CD4-positive, alpha-beta T cell treated with Interleukin-6 for 4 hours (primary cell): ENCODE measurements around the gene MSMO1.
A peak's percentile ranks its signal among the peaks of the same experiment; 100 is the strongest.

Experiments used
- DNase-seq: peaks from one replicate; pipeline ENCODE4 v3.0.0-alpha.2; 2020; ENCODE audit warnings: mixed read lengths

MSMO1 gene

GRCh38 chr4:165361810-165362209, 34.3 kb downstream of the MSMO1 start:
- DNase-seq: no peak

- no peak for DNase-seq
Measured at GRCh38 chr4:165364452-165365080, 37.1 kb downstream of the MSMO1 start.

GRCh38 chr4:165367040-165367439, 39.6 kb downstream of the MSMO1 start:
- no peak for DNase-seq

GRCh38 chr4:165368114-165368513, 40.6 kb downstream of the MSMO1 start:
- DNase-seq: no peak

GRCh38 chr4:165368567-165368966, 41.1 kb downstream of the MSMO1 start:
- no peak for DNase-seq

GRCh38 chr4:165369522-165369921, 42.1 kb downstream of the MSMO1 start:
- no peak for DNase-seq

GRCh38 chr4:165370530-165370929, 43.1 kb downstream of the MSMO1 start:
- DNase-seq: no peak

GRCh38 chr4:165375465-165375864, 48.0 kb downstream of the MSMO1 start:
- no peak for DNase-seq

- DNase-seq: no peak
Measured at GRCh38 chr4:165378398-165378744, 50.9 kb downstream of the MSMO1 start.

- DNase-seq: peak; percentile 46
Measured at GRCh38 chr4:165378745-165379677, 51.5 kb downstream of the MSMO1 start, which contains the start of gene CPE. Gene CPE, plus strand, starts transcription at chr4:165379008. Its CDS starts 214 bp downstream, at chr4:165379222.

GRCh38 chr4:165379678-165380064, 52.2 kb downstream of the MSMO1 start:
- DNase-seq: no peak

GRCh38 chr4:165380805-165381204, 53.3 kb downstream of the MSMO1 start:
- no peak for DNase-seq

GRCh38 chr4:165381821-165382373, 54.4 kb downstream of the MSMO1 start:
- DNase-seq: no peak

- no peak for DNase-seq
Measured at GRCh38 chr4:165382640-165383039, 55.2 kb downstream of the MSMO1 start.

- no peak for DNase-seq
Measured at GRCh38 chr4:165383591-165384073, 56.2 kb downstream of the MSMO1 start.

- DNase-seq: no peak
Measured at GRCh38 chr4:165384186-165384585, 56.7 kb downstream of the MSMO1 start.

GRCh38 chr4:165384598-165384997, 57.1 kb downstream of the MSMO1 start:
- DNase-seq: no peak

GRCh38 chr4:165385126-165385525, 57.7 kb downstream of the MSMO1 start:
- DNase-seq: no peak

- DNase-seq: no peak
Measured at GRCh38 chr4:165386328-165386727, 58.9 kb downstream of the MSMO1 start.

- DNase-seq: no peak
Measured at GRCh38 chr4:165388756-165389155, 61.3 kb downstream of the MSMO1 start.
